ENCODE data around the gene IL11.

GRCh38 chr19:55346725-55347441 lies 23.4 kb downstream of the IL11 start:
- TF ChIP-seq CTCF (IDR thresholded peaks at IDR 0.05) (no peak), EZH2 (IDR thresholded peaks at IDR 0.05) (no peak)

Data from neural progenitor cell (in vitro differentiated cells).